Transverse colon (tissue), 4 donors: ENCODE data around the gene SGIP1.

Source experiments
- CTCF ChIP-seq, 5 experiments: fragments of 200-600 bp in 3 of 5; fragments of 450-650 bp in 2 of 5; sonication (generic) in 3 of 5; IDR thresholded peaks; 1 replicate in 2 of 5; 2 replicates in 3 of 5; pipeline ENCODE4 v1.5.1; 2016 to 2017; ENCODE audit warnings: antibody characterized with exemption in 5 of 5, inconsistent platforms in 3 of 5, mild to moderate bottlenecking in 2 of 5, moderate library complexity in 1 of 5
- EP300 ChIP-seq: sonication (generic); formaldehyde crosslinking; IDR thresholded peaks from one replicate; pipeline ENCODE4 v1.6.1; 2017; ENCODE audit warnings: antibody characterized with exemption, low read depth
- POLR2A ChIP-seq: fragments of 450-650 bp; IDR thresholded peaks from one replicate; pipeline ENCODE4 v1.6.1; 2016; ENCODE audit warnings: antibody characterized with exemption, mild to moderate bottlenecking, moderate library complexity
- POLR2AphosphoS5 ChIP-seq, 3 donors: sonication (generic); formaldehyde crosslinking; IDR thresholded peaks; one replicate each; pipeline ENCODE4 v1.6.1; 2016; ENCODE audit warnings: antibody characterized with exemption in 3 of 3

GRCh38 chr1:66535853-66536252 is 1.9 kb downstream of the SGIP1 start:
- TF ChIP-seq CTCF (IDR thresholded peaks at IDR 0.05) (no peak), POLR2A (no peak), EP300 (no peak), POLR2AphosphoS5 (IDR thresholded peaks at IDR 0.05) (no peak)
